ENCODE measurements around the gene XXYLT1.

XXYLT1 gene

GRCh38 chr3:195114786-195115599 lies 156.0 kb downstream of the XXYLT1 start:
- POLR2A ChIA-PET: no interaction called here
- TF ChIP-seq L3MBTL2 (conservative IDR thresholded peaks at IDR 0.05) (no peak), ZNF384 (IDR thresholded peaks at IDR 0.05) (no peak), FOXM1 (IDR thresholded peaks at IDR 0.05; ENCODE audit: borderline replicate concordance) (no peak), NFRKB (IDR thresholded peaks at IDR 0.05) (no peak), ARNT (IDR thresholded peaks at IDR 0.05) (no peak), BHLHE40 (IDR thresholded peaks at IDR 0.05; ENCODE audit: borderline replicate concordance) (no peak), CTBP1 (IDR thresholded peaks at IDR 0.05; ENCODE audit: borderline replicate concordance) (no peak), ELF4 (IDR thresholded peaks at IDR 0.05) (no peak), SUZ12 (IDR thresholded peaks at IDR 0.05) (no peak), FOXA1 (IDR thresholded peaks at IDR 0.05) (no peak), SP1 (IDR thresholded peaks at IDR 0.05) (no peak), PKNOX1 (IDR thresholded peaks at IDR 0.05) (no peak)
- CTCF ChIA-PET: no interaction called here
- no peak for DNase-seq (ENCODE audit: extremely low spot score)

GRCh38 chr3:195113536-195114425 lies 157.2 kb downstream of the XXYLT1 start:
- POLR2A ChIA-PET: no interaction called here
- DNase-seq (ENCODE audit: extremely low spot score): no peak
- TF ChIP-seq SP1 (IDR thresholded peaks at IDR 0.05) (no peak), HDGF (IDR thresholded peaks at IDR 0.05; ENCODE audit: borderline replicate concordance) (no peak), L3MBTL2 (conservative IDR thresholded peaks at IDR 0.05) (no peak), BHLHE40 (IDR thresholded peaks at IDR 0.05; ENCODE audit: borderline replicate concordance) (no peak), LEF1 (IDR thresholded peaks at IDR 0.05; ENCODE audit: borderline replicate concordance) (no peak), FOXK2 (IDR thresholded peaks at IDR 0.05) (no peak), ZNF384 (IDR thresholded peaks at IDR 0.05) (no peak), CTBP1 (IDR thresholded peaks at IDR 0.05; ENCODE audit: borderline replicate concordance) (no peak), SUZ12 (IDR thresholded peaks at IDR 0.05) (no peak), PKNOX1 (IDR thresholded peaks at IDR 0.05) (no peak), TARDBP (IDR thresholded peaks at IDR 0.05) (no peak), ARNT (IDR thresholded peaks at IDR 0.05) (no peak), FOXM1 (IDR thresholded peaks at IDR 0.05; ENCODE audit: borderline replicate concordance) (no peak), NFRKB (IDR thresholded peaks at IDR 0.05) (no peak), ELF4 (IDR thresholded peaks at IDR 0.05) (no peak), FOXA1 (IDR thresholded peaks at IDR 0.05) (no peak)
- CTCF ChIA-PET: no interaction called here

- POLR2A ChIA-PET: no interaction called here
- CTCF ChIA-PET: no interaction called here
- no peak for DNase-seq (ENCODE audit: extremely low spot score)
- TF ChIP-seq ZNF384 (IDR thresholded peaks at IDR 0.05) (no peak), ELF4 (IDR thresholded peaks at IDR 0.05) (no peak), NFRKB (IDR thresholded peaks at IDR 0.05) (no peak), FOXM1 (IDR thresholded peaks at IDR 0.05; ENCODE audit: borderline replicate concordance) (no peak), BHLHE40 (IDR thresholded peaks at IDR 0.05; ENCODE audit: borderline replicate concordance) (no peak), TARDBP (IDR thresholded peaks at IDR 0.05) (no peak), LEF1 (IDR thresholded peaks at IDR 0.05; ENCODE audit: borderline replicate concordance) (no peak), CTBP1 (IDR thresholded peaks at IDR 0.05; ENCODE audit: borderline replicate concordance) (no peak), SP1 (IDR thresholded peaks at IDR 0.05) (no peak)
Observed at GRCh38 chr3:195113048-195113447, 157.9 kb downstream of the XXYLT1 start.

- no peak for DNase-seq (ENCODE audit: extremely low spot score)
- no peak for TF ChIP-seq ARNT (IDR thresholded peaks at IDR 0.05)
- TF ChIP-seq ZNF384 (IDR thresholded peaks at IDR 0.05): no peak
- no peak for TF ChIP-seq FOXA1 (IDR thresholded peaks at IDR 0.05)
- TF ChIP-seq BHLHE40 (IDR thresholded peaks at IDR 0.05; ENCODE audit: borderline replicate concordance): no peak
- no peak for TF ChIP-seq FOXM1 (IDR thresholded peaks at IDR 0.05; ENCODE audit: borderline replicate concordance)
- ChIA-PET POLR2A (no interaction called here), CTCF (no interaction called here)
Observed at GRCh38 chr3:195112361-195112791, 158.6 kb downstream of the XXYLT1 start.

GRCh38 chr3:195111766-195112165 lies 159.2 kb downstream of the XXYLT1 start:
- ChIA-PET CTCF (no interaction called here), POLR2A (no interaction called here)
- TF ChIP-seq HDGF (IDR thresholded peaks at IDR 0.05; ENCODE audit: borderline replicate concordance) (no peak), BHLHE40 (IDR thresholded peaks at IDR 0.05; ENCODE audit: borderline replicate concordance) (no peak), TARDBP (IDR thresholded peaks at IDR 0.05) (no peak), NFRKB (IDR thresholded peaks at IDR 0.05) (no peak), LEF1 (IDR thresholded peaks at IDR 0.05; ENCODE audit: borderline replicate concordance) (no peak), SP1 (IDR thresholded peaks at IDR 0.05) (no peak), ARNT (IDR thresholded peaks at IDR 0.05) (no peak), PKNOX1 (IDR thresholded peaks at IDR 0.05) (no peak), FOXA1 (IDR thresholded peaks at IDR 0.05) (no peak), ZNF384 (IDR thresholded peaks at IDR 0.05) (no peak), ELF4 (IDR thresholded peaks at IDR 0.05) (no peak), CTBP1 (IDR thresholded peaks at IDR 0.05; ENCODE audit: borderline replicate concordance) (no peak), L3MBTL2 (conservative IDR thresholded peaks at IDR 0.05) (no peak), FOXM1 (IDR thresholded peaks at IDR 0.05; ENCODE audit: borderline replicate concordance) (no peak), FOXK2 (IDR thresholded peaks at IDR 0.05) (no peak), SUZ12 (IDR thresholded peaks at IDR 0.05) (no peak)
- DNase-seq (ENCODE audit: extremely low spot score): no peak

Data from HEK293T (cell line).